ENCODE measurements around the gene PCYOX1L.
"Not testable (repeated sequence)": the region's sequence is repeated elsewhere in the genome, so short reads cannot be mapped to it uniquely, and the experiment has no call there.

Gene PCYOX1L

GRCh38 chr5:149397530-149397929 is 39.7 kb downstream of the PCYOX1L start:
- TF ChIP-seq ZNF274 (IDR thresholded peaks at IDR 0.05; ENCODE audit: low read depth, low read length), result no peak
- no peak overlapping the region for H3K4me3 ChIP-seq (ENCODE audit: low read length)

GRCh38 chr5:149398747-149399266 is 41.0 kb downstream of the PCYOX1L start:
- H3K4me3 ChIP-seq (ENCODE audit: low read length), result not testable (repeated sequence)

- TF ChIP-seq ZNF274 (IDR thresholded peaks at IDR 0.05; ENCODE audit: low read depth, low read length), result no peak
- no peak overlapping the region for H3K4me3 ChIP-seq (ENCODE audit: low read length)
These were observed 41.9 kb downstream of the PCYOX1L start for GRCh38 chr5:149399775-149400174.

GRCh38 chr5:149400304-149400703 is 42.5 kb downstream of the PCYOX1L start:
- H3K4me3 ChIP-seq (ENCODE audit: low read length), result no peak overlapping the region
- no peak for TF ChIP-seq ZNF274 (IDR thresholded peaks at IDR 0.05; ENCODE audit: low read depth, low read length)

GRCh38 chr5:149401051-149401450 is 43.2 kb downstream of the PCYOX1L start:
- TF ChIP-seq ZNF274 (IDR thresholded peaks at IDR 0.05; ENCODE audit: low read depth, low read length), result no peak
- H3K4me3 ChIP-seq (ENCODE audit: low read length), result no peak overlapping the region

- H3K4me3 ChIP-seq (ENCODE audit: low read length), result no peak overlapping the region
- no peak for TF ChIP-seq ZNF274 (IDR thresholded peaks at IDR 0.05; ENCODE audit: low read depth, low read length)
These were observed 44.4 kb downstream of the PCYOX1L start for GRCh38 chr5:149402291-149402690.

- no peak for TF ChIP-seq ZNF274 (IDR thresholded peaks at IDR 0.05; ENCODE audit: low read depth, low read length)
- H3K4me3 ChIP-seq (ENCODE audit: low read length), result no peak overlapping the region
These were observed 46.3 kb downstream of the PCYOX1L start for GRCh38 chr5:149403923-149404745.

GRCh38 chr5:149404746-149405549 is 47.1 kb downstream of the PCYOX1L start:
- no peak for TF ChIP-seq ZNF274 (IDR thresholded peaks at IDR 0.05; ENCODE audit: low read depth, low read length)

GRCh38 chr5:149405550-149406202 is 47.8 kb downstream of the PCYOX1L start:
- TF ChIP-seq ZNF274 (IDR thresholded peaks at IDR 0.05; ENCODE audit: low read depth, low read length), result no peak
- no peak overlapping the region for H3K4me3 ChIP-seq (ENCODE audit: low read length)

More at GRCh38 chr5:149404746-149405549, 47.1 kb downstream of the PCYOX1L start:
- no peak overlapping the region for H3K4me3 ChIP-seq (ENCODE audit: low read length)

- no peak overlapping the region for H3K4me3 ChIP-seq (ENCODE audit: low read length)
- TF ChIP-seq ZNF274 (IDR thresholded peaks at IDR 0.05; ENCODE audit: low read depth, low read length), result no peak
These were observed 48.5 kb downstream of the PCYOX1L start for GRCh38 chr5:149406203-149406978.

- TF ChIP-seq ZNF274 (IDR thresholded peaks at IDR 0.05; ENCODE audit: low read depth, low read length), result no peak
- H3K4me3 ChIP-seq (ENCODE audit: low read length), result no peak overlapping the region
These were observed 49.1 kb downstream of the PCYOX1L start for GRCh38 chr5:149406979-149407306.

GRCh38 chr5:149407323-149408251 is 49.7 kb downstream of the PCYOX1L start:
- TF ChIP-seq ZNF274 (IDR thresholded peaks at IDR 0.05; ENCODE audit: low read depth, low read length), result no peak
- no peak overlapping the region for H3K4me3 ChIP-seq (ENCODE audit: low read length)

All from GM08714 (cell line).